ENCODE measurements around the gene ARF6. TPM values are rescaled to one million over a fixed set of nuclear protein-coding genes. Genes with fewer than 3 reads are reported as not detected.
"Not testable (repeated sequence)": the region's sequence is repeated elsewhere in the genome, so short reads cannot be mapped to it uniquely, and the experiment has no call there.

ARF6 gene
- total RNA-seq, 1 experiment from 2014 or later, result 49.2 TPM

GRCh38 chr14:49936882-49937281 is 44.0 kb downstream of the ARF6 start:
- not testable (repeated sequence) for H3K4me1 Mint-ChIP-seq; H3K18ac ChIP-seq (ENCODE audit: insufficient read length, low read depth, low read length); H3K23ac ChIP-seq (ENCODE audit: insufficient read length, low read depth, low read length); H3K56ac ChIP-seq (ENCODE audit: insufficient read length, low read depth, low read length); H3K9me3 ChIP-seq (ENCODE audit: control insufficient read depth, low read depth, low read length); H4K8ac ChIP-seq (replicated peaks; ENCODE audit: insufficient read length, low read depth, low read length); H2BK15ac ChIP-seq (ENCODE audit: low read depth, low read length); H3K9ac ChIP-seq (ENCODE audit: extremely low read depth, insufficient read length, low read length); H2BK20ac ChIP-seq (ENCODE audit: low read depth, low read length, poor library complexity, severe bottlenecking); H3K79me1 ChIP-seq (ENCODE audit: insufficient read depth, low read depth, low read length, poor library complexity, severe bottlenecking); H2AFZ ChIP-seq (ENCODE audit: low read length); H3K79me2 ChIP-seq (ENCODE audit: insufficient read depth, low read length); H3K14ac ChIP-seq (ENCODE audit: insufficient read depth, low read length); H3K27ac Mint-ChIP-seq; H4K20me1 ChIP-seq (ENCODE audit: control insufficient read depth, insufficient read depth, insufficient read length); H2BK12ac ChIP-seq (ENCODE audit: insufficient read length, low read depth, low read length); H2BK5ac ChIP-seq (ENCODE audit: insufficient read length, low read length); H3T11ph ChIP-seq (ENCODE audit: low read length); H3K4me2 ChIP-seq (ENCODE audit: insufficient read depth, insufficient read length, low read length); H4K5ac ChIP-seq (ENCODE audit: insufficient read length, low read depth, low read length); H3K27me3 ChIP-seq (ENCODE audit: insufficient read depth, low read length); H2BK120ac ChIP-seq (ENCODE audit: low read depth, low read length, poor library complexity, severe bottlenecking); H3K27ac ChIP-seq (ENCODE audit: insufficient read length, low read depth, low read length); H3K27me3 Mint-ChIP-seq (ENCODE audit: low read depth); H3K4ac ChIP-seq (ENCODE audit: low read depth, low read length); H3K23me2 ChIP-seq (ENCODE audit: insufficient read length, low read depth, low read length, poor library complexity, severe bottlenecking); H4K91ac ChIP-seq (ENCODE audit: insufficient read length, low read depth, low read length); H3K4me1 ChIP-seq (ENCODE audit: insufficient read depth, low read length); H3K4me3 Mint-ChIP-seq; DNase-seq; H2AK5ac ChIP-seq (ENCODE audit: insufficient read length, low read length)
- WGBS (ENCODE audit: extremely low coverage, insufficient read length, low lambda C conversion rate), result no CpG with 5 or more reads among the region's 5 CpGs
- Mint-ChIP-seq H3K9me3 (peaks cover 27 to 30% of the 10 kb centered on the region in 2 experiments), H3K36me3 (ENCODE audit: insufficient read depth in 1 of 3, low read depth in 3 of 3) (peaks cover 17 to 25% (median 22%) of the 10 kb centered on the region in 3 experiments)

GRCh38 chr14:49939215-49939614 is 46.3 kb downstream of the ARF6 start:
- H3K4me2 ChIP-seq (ENCODE audit: insufficient read depth, insufficient read length, low read length); H3K4me1 Mint-ChIP-seq; H3K9me3 ChIP-seq (ENCODE audit: control insufficient read depth, low read depth, low read length); H2AK5ac ChIP-seq (ENCODE audit: insufficient read length, low read length); H3K4me1 ChIP-seq (ENCODE audit: insufficient read depth, low read length); H3K27me3 Mint-ChIP-seq (ENCODE audit: low read depth); H3K14ac ChIP-seq (ENCODE audit: insufficient read depth, low read length); H3K79me2 ChIP-seq (ENCODE audit: insufficient read depth, low read length); H4K8ac ChIP-seq (replicated peaks; ENCODE audit: insufficient read length, low read depth, low read length); H3K4ac ChIP-seq (ENCODE audit: low read depth, low read length); H3K4me3 Mint-ChIP-seq; H3K56ac ChIP-seq (ENCODE audit: insufficient read length, low read depth, low read length); H2AFZ ChIP-seq (ENCODE audit: low read length); H2BK5ac ChIP-seq (ENCODE audit: insufficient read length, low read length); H4K20me1 ChIP-seq (ENCODE audit: control insufficient read depth, insufficient read depth, insufficient read length); H3T11ph ChIP-seq (ENCODE audit: low read length); H3K79me1 ChIP-seq (ENCODE audit: insufficient read depth, low read depth, low read length, poor library complexity, severe bottlenecking); H3K27ac Mint-ChIP-seq; H2BK20ac ChIP-seq (ENCODE audit: low read depth, low read length, poor library complexity, severe bottlenecking); DNase-seq; H2BK120ac ChIP-seq (ENCODE audit: low read depth, low read length, poor library complexity, severe bottlenecking); H2BK12ac ChIP-seq (ENCODE audit: insufficient read length, low read depth, low read length); H3K23ac ChIP-seq (ENCODE audit: insufficient read length, low read depth, low read length); H3K23me2 ChIP-seq (ENCODE audit: insufficient read length, low read depth, low read length, poor library complexity, severe bottlenecking); H4K5ac ChIP-seq (ENCODE audit: insufficient read length, low read depth, low read length); H3K9ac ChIP-seq (ENCODE audit: extremely low read depth, insufficient read length, low read length); H2BK15ac ChIP-seq (ENCODE audit: low read depth, low read length); H3K18ac ChIP-seq (ENCODE audit: insufficient read length, low read depth, low read length); H3K27me3 ChIP-seq (ENCODE audit: insufficient read depth, low read length); H4K91ac ChIP-seq (ENCODE audit: insufficient read length, low read depth, low read length); H3K27ac ChIP-seq (ENCODE audit: insufficient read length, low read depth, low read length): not testable (repeated sequence)
- Mint-ChIP-seq H3K36me3 (ENCODE audit: insufficient read depth in 1 of 3, low read depth in 3 of 3) (peaks cover 17 to 25% (median 22%) of the 10 kb centered on the region in 3 experiments), H3K9me3 (peaks cover 27 to 30% of the 10 kb centered on the region in 2 experiments)
- WGBS (ENCODE audit: extremely low coverage, insufficient read length, low lambda C conversion rate), result no CpG with 5 or more reads among the region's 2 CpGs
